WTC11 (cell line): ENCODE results near the gene UGDH.

ENCODE experiments used
- CTCF ChIP-seq: fragments of 200-600 bp; IDR thresholded peaks from 2 replicates; pipeline ENCODE4 v1.8.0; 2022; ENCODE audit warnings: antibody characterized with exemption
- ESRRA ChIP-seq: sonication (generic); formaldehyde crosslinking; IDR thresholded peaks from 2 replicates; pipeline ENCODE4 v1.8.1; 2022; ENCODE audit warnings: mild to moderate bottlenecking, missing genetic modification reagents, borderline replicate concordance
- ETV6 ChIP-seq: sonication (generic); formaldehyde crosslinking; IDR thresholded peaks from 2 replicates; pipeline ENCODE4 v1.8.1; 2022; ENCODE audit warnings: mild to moderate bottlenecking, missing genetic modification reagents
- IRF1 ChIP-seq: sonication (generic); formaldehyde crosslinking; IDR thresholded peaks from 2 replicates; pipeline ENCODE4 v1.8.0; 2023; ENCODE audit warnings: missing genetic modification reagents
- JUN ChIP-seq: sonication (generic); formaldehyde crosslinking; IDR thresholded peaks from 2 replicates; pipeline ENCODE4 v1.8.0; 2023; ENCODE audit warnings: mild to moderate bottlenecking, missing genetic modification reagents
- MAX ChIP-seq: sonication (generic); formaldehyde crosslinking; IDR thresholded peaks from 2 replicates; pipeline ENCODE4 v1.8.0; 2022; ENCODE audit warnings: mild to moderate bottlenecking, missing genetic modification reagents
- PREB ChIP-seq: sonication (generic); formaldehyde crosslinking; IDR thresholded peaks from 2 replicates; pipeline ENCODE4 v1.8.1; 2022; ENCODE audit warnings: mild to moderate bottlenecking, missing genetic modification reagents, moderate library complexity, borderline replicate concordance
- RORB ChIP-seq: fragments of 250-450 bp; sonication (Bioruptor Pico); IDR thresholded peaks from 2 replicates; pipeline ENCODE4 v1.9.0; 2021; ENCODE audit warnings: mild to moderate bottlenecking
- TP53 ChIP-seq: sonication (generic); formaldehyde crosslinking; IDR thresholded peaks from 2 replicates; pipeline ENCODE4 v1.8.1; 2023; ENCODE audit warnings: mild to moderate bottlenecking, missing genetic modification reagents
- ZNF512 ChIP-seq: sonication (generic); formaldehyde crosslinking; IDR thresholded peaks from 2 replicates; pipeline ENCODE4 v1.8.1; 2022; ENCODE audit warnings: missing genetic modification reagents, borderline replicate concordance
- ZSCAN18 ChIP-seq: fragments of 250-450 bp; sonication (Bioruptor Pico); IDR thresholded peaks from 2 replicates; pipeline ENCODE4 v2.1.2; 2022; ENCODE audit warnings: mild to moderate bottlenecking, moderate library complexity

- TF ChIP-seq JUN (CRISPR knock-in tag) (no peak), ETV6 (CRISPR knock-in tag) (no peak), ZSCAN18 (CRISPR knock-in tag) (no peak), CTCF (no peak), ZNF512 (CRISPR knock-in tag) (no peak), RORB (no peak), TP53 (CRISPR knock-in tag) (no peak), PREB (no peak), MAX (no peak), ESRRA (CRISPR knock-in tag) (no peak), IRF1 (no peak)
Measured at GRCh38 chr4:39574946-39575345, 47.7 kb upstream of the UGDH start.
